ENCODE measurements around the gene INPP5K. TPM values are rescaled to one million over a fixed set of nuclear protein-coding genes. Genes with fewer than 3 reads are reported as not detected.
A peak's percentile ranks its signal among the peaks of the same experiment; 100 is the strongest.

Gene INPP5K
- total and polyA plus RNA-seq, 12 donors, result 26.8 to 45.5 (median 34.8) TPM

DNA sequence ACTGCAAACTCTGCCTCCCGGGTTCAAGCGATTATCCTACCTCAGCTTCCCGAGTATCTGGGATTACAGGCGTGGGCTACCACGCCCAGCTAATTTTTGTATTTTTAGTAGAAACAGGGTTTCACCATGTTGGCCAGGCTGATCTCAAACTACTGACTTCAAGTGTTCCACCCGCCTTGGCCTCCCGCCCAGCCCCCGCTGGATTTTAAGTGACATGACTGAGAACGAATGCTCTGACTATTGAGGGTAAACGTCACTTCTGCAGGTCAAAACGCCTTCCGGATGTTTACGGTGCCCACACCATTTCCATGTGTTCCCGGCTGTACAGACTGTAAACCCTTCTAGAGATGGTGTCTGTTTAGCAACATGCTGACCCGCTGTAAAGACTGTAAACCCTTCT is 23.4 kb upstream of the INPP5K start:
- Histone ChIP-seq H3K27ac (no peak overlapping the region), H3K27me3 (no peaks in the 10 kb centered on the region), H3K4me3 (no peak overlapping the region), H3K4me1 (no peaks in the 10 kb centered on the region), H3K36me3 (peaks cover 0 to 100% (median 51%) of the 10 kb centered on the region in 9 donors), H3K9me3 (no peaks in the 10 kb centered on the region)
- DNase-seq (no peak), ATAC-seq (no peak)
- intact Hi-C loops (cut with DNase I), result loop anchor here in 2 of 10 donors (10.0 kb wide), 1 partner anchor 265 kb away; the partner anchor contains the start of genes BHLHA9 (in 2 of the 2) and TRARG1 (in 2 of the 2)
- 90 to 93% methylated on average over 15 of the region's 15 CpGs for WGBS, 2 donors
- no peak for TF ChIP-seq CTCF (IDR thresholded peaks at IDR 0.05)

DNA sequence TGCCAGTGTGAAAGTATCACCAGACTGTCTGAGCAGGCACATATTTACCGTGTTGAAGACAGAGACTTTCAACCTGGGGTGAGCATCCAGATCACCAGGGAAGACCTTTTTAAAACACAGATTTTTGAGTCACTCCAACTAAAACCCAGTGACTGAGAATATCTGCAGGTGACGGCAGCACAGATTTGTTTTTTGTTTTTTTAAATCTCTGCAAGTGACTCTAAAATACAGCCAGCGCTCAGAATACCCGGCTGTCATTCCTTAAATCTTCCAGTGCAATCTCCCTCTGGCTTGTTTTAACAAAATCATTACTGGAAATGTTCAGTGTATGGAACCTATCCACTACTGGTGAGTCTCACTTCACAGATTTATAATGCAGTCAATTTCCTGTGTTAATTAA is 19.3 kb upstream of the INPP5K start:
- TF ChIP-seq CTCF (IDR thresholded peaks at IDR 0.05), result no peak
- no peaks in the 10 kb centered on the region for H3K9me3 ChIP-seq
- 96 to 97% methylated on average over 4 of the region's 4 CpGs for WGBS, 2 donors
- H3K36me3 ChIP-seq, result peaks cover 0 to 100% (median 42%) of the 10 kb centered on the region in 9 donors
- H3K27me3 ChIP-seq, result no peaks in the 10 kb centered on the region
- H3K4me1 ChIP-seq, result peaks cover 0 to 18% (median 5%) of the 10 kb centered on the region in 9 donors
- intact Hi-C loops (cut with DNase I), result loop anchor here in 2 of 10 donors (10.0 kb wide), 1 partner anchor 261 kb away; the partner anchor contains the start of genes BHLHA9 (in 2 of the 2) and TRARG1 (in 2 of the 2)
- DNase-seq, result no peak
- H3K4me3 ChIP-seq, result no peak overlapping the region
- no peak for ATAC-seq
- H3K27ac ChIP-seq, result no peak overlapping the region

DNA sequence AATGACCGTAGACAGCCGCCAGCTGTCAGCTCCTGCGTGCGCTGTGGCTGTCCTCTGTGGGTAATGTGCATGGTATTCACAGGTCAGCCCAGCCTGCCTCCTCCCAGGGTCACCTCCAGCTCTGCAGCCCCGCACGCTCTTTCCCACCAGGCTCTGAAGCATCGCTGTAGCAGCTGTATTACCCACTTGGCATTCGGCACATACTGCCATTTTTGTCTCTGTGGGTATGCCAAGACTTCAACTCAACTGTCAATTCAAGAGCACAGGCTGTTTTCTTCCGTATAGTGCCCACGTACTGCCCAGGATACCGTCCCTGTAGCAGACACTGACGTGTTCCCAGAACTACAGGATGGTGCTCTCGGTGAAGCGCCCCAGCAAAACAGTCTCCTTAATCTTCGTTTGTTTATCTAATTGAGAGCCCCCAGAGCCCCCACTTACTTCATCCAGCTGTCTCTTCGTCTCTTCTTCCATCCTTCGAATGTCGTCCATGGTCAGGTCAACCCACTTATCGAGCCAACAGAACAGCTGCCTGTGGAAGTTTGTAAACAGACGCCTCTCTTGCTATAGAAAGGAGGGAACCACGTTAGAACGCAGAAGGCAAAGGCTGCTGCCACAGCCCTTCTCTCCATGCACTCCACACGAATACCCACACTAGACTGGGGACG is 17.4 kb upstream of the INPP5K start:
- intact Hi-C loops (cut with DNase I), result loop anchor here in 2 of 10 donors (10.0 kb wide), 1 partner anchor 259 kb away; the partner anchor contains the start of genes BHLHA9 (in 2 of the 2) and TRARG1 (in 2 of the 2)
- Histone ChIP-seq H3K4me1 (peaks cover 0 to 18% (median 5%) of the 10 kb centered on the region in 9 donors), H3K27ac (peak overlapping the region; percentile 16 to 79 (median 47)), H3K27me3 (no peaks in the 10 kb centered on the region), H3K4me3 (no peak overlapping the region), H3K9me3 (no peaks in the 10 kb centered on the region), H3K36me3 (peaks cover 0 to 100% (median 39%) of the 10 kb centered on the region in 9 donors)
- no peak for DNase-seq
- ATAC-seq, result peak; percentile 60 to 89 (median 77)
- 66 to 72% methylated on average over 24 of the region's 24 CpGs for WGBS, 2 donors
- no peak for TF ChIP-seq CTCF (IDR thresholded peaks at IDR 0.05)

- peaks cover 0 to 100% (median 32%) of the 10 kb centered on the region in 9 donors for H3K36me3 ChIP-seq
- peak in 7 of 9 donors; percentile 26 to 55 (median 44) for TF ChIP-seq CTCF (IDR thresholded peaks at IDR 0.05)
- H3K9me3 ChIP-seq, result no peaks in the 10 kb centered on the region
- intact Hi-C loops (cut with DNase I), result loop anchor here in 2 of 10 donors (10.0 kb wide), 1 partner anchor 258 kb away; the partner anchor contains the start of genes BHLHA9 (in 2 of the 2) and TRARG1 (in 2 of the 2)
- no peak overlapping the region for H3K4me3 ChIP-seq
- H3K27ac ChIP-seq, result peak overlapping the region; percentile 20 to 79 (median 47)
- H3K27me3 ChIP-seq, result no peaks in the 10 kb centered on the region
- DNase-seq, result no peak
- WGBS, 2 donors, result 78 to 79% methylated on average over 10 of the region's 10 CpGs
- ATAC-seq, result peak in 7 of 8 donors; percentile 49 to 81 (median 72)
- H3K4me1 ChIP-seq, result peaks cover 0 to 18% (median 5%) of the 10 kb centered on the region in 9 donors
Observed at GRCh38 chr17:1532836-1533602, 16.6 kb upstream of the INPP5K start.
